ENCODE measurements around the gene CHURC1.

DNA sequence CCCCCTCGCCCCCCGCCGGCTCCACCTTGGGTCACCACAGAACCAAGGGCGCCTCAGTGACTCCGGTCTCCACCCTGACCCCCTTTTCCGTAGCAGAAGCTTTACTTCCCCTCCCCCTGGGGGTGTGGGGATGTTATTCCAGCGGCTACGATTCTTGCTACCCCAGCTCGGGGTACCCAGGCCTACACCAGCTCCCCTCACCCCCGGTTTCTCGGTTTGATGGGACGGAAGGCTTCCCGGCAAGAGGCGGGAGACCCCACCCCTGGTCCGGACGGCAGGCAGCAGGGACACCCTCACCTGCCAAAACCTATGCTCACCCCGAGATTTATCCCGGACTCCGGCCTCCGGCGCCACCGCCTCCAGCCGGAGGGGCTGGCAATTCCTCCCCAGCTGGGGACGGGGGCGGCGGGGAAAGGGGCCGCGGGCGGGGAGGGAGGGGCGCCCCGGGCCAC, 57.3 kb downstream of the CHURC1 start:
- TF ChIP-seq, protein P1, sequence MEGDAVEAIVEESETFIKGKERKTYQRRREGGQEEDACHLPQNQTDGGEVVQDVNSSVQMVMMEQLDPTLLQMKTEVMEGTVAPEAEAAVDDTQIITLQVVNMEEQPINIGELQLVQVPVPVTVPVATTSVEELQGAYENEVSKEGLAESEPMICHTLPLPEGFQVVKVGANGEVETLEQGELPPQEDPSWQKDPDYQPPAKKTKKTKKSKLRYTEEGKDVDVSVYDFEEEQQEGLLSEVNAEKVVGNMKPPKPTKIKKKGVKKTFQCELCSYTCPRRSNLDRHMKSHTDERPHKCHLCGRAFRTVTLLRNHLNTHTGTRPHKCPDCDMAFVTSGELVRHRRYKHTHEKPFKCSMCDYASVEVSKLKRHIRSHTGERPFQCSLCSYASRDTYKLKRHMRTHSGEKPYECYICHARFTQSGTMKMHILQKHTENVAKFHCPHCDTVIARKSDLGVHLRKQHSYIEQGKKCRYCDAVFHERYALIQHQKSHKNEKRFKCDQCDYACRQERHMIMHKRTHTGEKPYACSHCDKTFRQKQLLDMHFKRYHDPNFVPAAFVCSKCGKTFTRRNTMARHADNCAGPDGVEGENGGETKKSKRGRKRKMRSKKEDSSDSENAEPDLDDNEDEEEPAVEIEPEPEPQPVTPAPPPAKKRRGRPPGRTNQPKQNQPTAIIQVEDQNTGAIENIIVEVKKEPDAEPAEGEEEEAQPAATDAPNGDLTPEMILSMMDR (optimal IDR thresholded peaks at IDR 0.05 in 1 of 3, IDR thresholded peaks at IDR 0.05 in 1 of 3, conservative IDR thresholded peaks at IDR 0.05 in 1 of 3; ENCODE audit: extremely low read depth in 1 of 3, insufficient read depth in 2 of 3, low read length in 3 of 3) = no peak
- TF ChIP-seq EZH2 (IDR thresholded peaks at IDR 0.05; ENCODE audit: low read length) = no peak

Data from keratinocyte (primary cell).